ENCODE results near the gene PSEN1. TPM values are rescaled to one million over a fixed set of nuclear protein-coding genes. Genes with fewer than 3 reads are reported as not detected.
"Not testable (repeated sequence)": the region's sequence is repeated elsewhere in the genome, so short reads cannot be mapped to it uniquely, and the experiment has no call there.

PSEN1 gene
- total RNA-seq, 2 donors from 2014 or later: 39.5 to 64.0 TPM

- Mint-ChIP-seq H3K27ac (peak overlapping the region in 1 of 2 donors; percentile 42), H3K36me3 (no peaks in the 10 kb centered on the region), H3K27me3 (no peaks in the 10 kb centered on the region), H3K4me1 (ENCODE audit: low read depth in 2 of 2) (peaks cover 33 to 37% of the 10 kb centered on the region in 2 donors), H3K4me3 (no peak overlapping the region), H3K9me3 (no peaks in the 10 kb centered on the region)
- DNase-seq (ENCODE audit: low spot score) (no peak), ATAC-seq (no peak)
Measured at GRCh38 chr14:73140811-73141323, 4.6 kb downstream of the PSEN1 start.

GRCh38 chr14:73142216-73142615 lies 5.9 kb downstream of the PSEN1 start:
- Mint-ChIP-seq H3K36me3 (no peaks in the 10 kb centered on the region), H3K27me3 (no peaks in the 10 kb centered on the region), H3K4me3 (no peak overlapping the region), H3K27ac (peak overlapping the region in 1 of 2 donors; percentile 16), H3K9me3 (no peaks in the 10 kb centered on the region), H3K4me1 (ENCODE audit: low read depth in 2 of 2) (peaks cover 28 to 32% of the 10 kb centered on the region in 2 donors)
- ATAC-seq (no peak), DNase-seq (ENCODE audit: low spot score) (no peak)

GRCh38 chr14:73143003-73143402 lies 6.7 kb downstream of the PSEN1 start:
- Mint-ChIP-seq H3K27ac (peak overlapping the region in 1 of 2 donors; percentile 16), H3K36me3 (no peaks in the 10 kb centered on the region), H3K9me3 (no peaks in the 10 kb centered on the region), H3K4me3 (no peak overlapping the region), H3K4me1 (ENCODE audit: low read depth in 2 of 2) (peaks cover 24 to 27% of the 10 kb centered on the region in 2 donors), H3K27me3 (no peaks in the 10 kb centered on the region)
- DNase-seq (ENCODE audit: low spot score) (no peak), ATAC-seq (no peak)

GRCh38 chr14:73143617-73144016 lies 7.3 kb downstream of the PSEN1 start:
- peaks cover 27% of the 10 kb centered on the region in 2 donors for H3K4me1 Mint-ChIP-seq (ENCODE audit: low read depth in 2 of 2)
- no peak overlapping the region for H3K4me3 Mint-ChIP-seq
- H3K27me3 Mint-ChIP-seq: no peaks in the 10 kb centered on the region
- H3K27ac Mint-ChIP-seq: no peak overlapping the region
- no peaks in the 10 kb centered on the region for H3K36me3 Mint-ChIP-seq
- DNase-seq (ENCODE audit: low spot score) (no peak), ATAC-seq (no peak)
- H3K9me3 Mint-ChIP-seq: no peaks in the 10 kb centered on the region

- Mint-ChIP-seq H3K9me3 (no peaks in the 10 kb centered on the region), H3K4me1 (ENCODE audit: low read depth in 2 of 2) (peaks cover 27% of the 10 kb centered on the region in 2 donors), H3K36me3 (no peaks in the 10 kb centered on the region), H3K4me3 (no peak overlapping the region), H3K27me3 (no peaks in the 10 kb centered on the region), H3K27ac (no peak overlapping the region)
- ATAC-seq (no peak), DNase-seq (ENCODE audit: low spot score) (no peak)
Measured at GRCh38 chr14:73145371-73145770, 9.1 kb downstream of the PSEN1 start.

- H3K4me1 Mint-ChIP-seq (ENCODE audit: low read depth in 2 of 2): peaks cover 20 to 21% of the 10 kb centered on the region in 2 donors
- no peaks in the 10 kb centered on the region for H3K27me3 Mint-ChIP-seq
- no peaks in the 10 kb centered on the region for H3K9me3 Mint-ChIP-seq
- H3K27ac Mint-ChIP-seq: no peak overlapping the region
- H3K4me3 Mint-ChIP-seq: no peak overlapping the region
- no peak for ATAC-seq
- H3K36me3 Mint-ChIP-seq: no peaks in the 10 kb centered on the region
- no peak for DNase-seq (ENCODE audit: low spot score)
Measured at GRCh38 chr14:73146111-73146510, 9.8 kb downstream of the PSEN1 start.

- H3K27me3 Mint-ChIP-seq: no peaks in the 10 kb centered on the region
- no peaks in the 10 kb centered on the region for H3K9me3 Mint-ChIP-seq
- H3K27ac Mint-ChIP-seq: no peak overlapping the region
- no peak overlapping the region for H3K4me3 Mint-ChIP-seq
- no peak for DNase-seq (ENCODE audit: low spot score)
- H3K36me3 Mint-ChIP-seq: no peaks in the 10 kb centered on the region
- peaks cover 5 to 10% of the 10 kb centered on the region in 2 donors for H3K4me1 Mint-ChIP-seq (ENCODE audit: low read depth in 2 of 2)
- ATAC-seq: no peak
Measured at GRCh38 chr14:73149753-73150152, 13.4 kb downstream of the PSEN1 start.

- Mint-ChIP-seq H3K27ac (no peak overlapping the region), H3K27me3 (no peaks in the 10 kb centered on the region), H3K9me3 (no peaks in the 10 kb centered on the region), H3K36me3 (no peaks in the 10 kb centered on the region), H3K4me3 (no peak overlapping the region), H3K4me1 (ENCODE audit: low read depth in 2 of 2) (peaks cover 0 to 1% of the 10 kb centered on the region in 2 donors)
- ATAC-seq (no peak), DNase-seq (ENCODE audit: low spot score) (no peak)
Measured at GRCh38 chr14:73153272-73153671, 17.0 kb downstream of the PSEN1 start.

- H3K4me3 Mint-ChIP-seq: no peak overlapping the region
- no peak overlapping the region for H3K27ac Mint-ChIP-seq
- no peak for ATAC-seq
- H3K9me3 Mint-ChIP-seq: no peaks in the 10 kb centered on the region
- H3K4me1 Mint-ChIP-seq (ENCODE audit: low read depth in 2 of 2): peaks cover 0 to 3% of the 10 kb centered on the region in 2 donors
- no peaks in the 10 kb centered on the region for H3K27me3 Mint-ChIP-seq
- DNase-seq (ENCODE audit: low spot score): no peak
- H3K36me3 Mint-ChIP-seq: peaks cover 22% of the 10 kb centered on the region
Measured at GRCh38 chr14:73162251-73162650, 25.9 kb downstream of the PSEN1 start.

GRCh38 chr14:73166399-73166798 lies 30.1 kb downstream of the PSEN1 start:
- no peak overlapping the region for H3K27ac Mint-ChIP-seq
- no peaks in the 10 kb centered on the region for H3K27me3 Mint-ChIP-seq
- no peak overlapping the region for H3K4me3 Mint-ChIP-seq
- no peaks in the 10 kb centered on the region for H3K9me3 Mint-ChIP-seq
- no peak for DNase-seq (ENCODE audit: low spot score)
- peaks cover 22% of the 10 kb centered on the region for H3K36me3 Mint-ChIP-seq
- H3K4me1 Mint-ChIP-seq (ENCODE audit: low read depth in 2 of 2): peaks cover 0 to 6% of the 10 kb centered on the region in 2 donors
- no peak for ATAC-seq

GRCh38 chr14:73167727-73168126 lies 31.4 kb downstream of the PSEN1 start:
- Mint-ChIP-seq H3K9me3 (no peaks in the 10 kb centered on the region), H3K4me1 (ENCODE audit: low read depth in 2 of 2) (peaks cover 2 to 3% of the 10 kb centered on the region in 2 donors), H3K27me3 (no peaks in the 10 kb centered on the region), H3K27ac (no peak overlapping the region), H3K36me3 (peaks cover 22% of the 10 kb centered on the region), H3K4me3 (no peak overlapping the region)
- no peak for ATAC-seq
- no peak for DNase-seq (ENCODE audit: low spot score)

GRCh38 chr14:73168274-73168673 lies 32.0 kb downstream of the PSEN1 start:
- ATAC-seq (no peak), DNase-seq (ENCODE audit: low spot score) (no peak)
- peaks cover 27% of the 10 kb centered on the region for H3K36me3 Mint-ChIP-seq
- no peak overlapping the region for H3K27ac Mint-ChIP-seq
- H3K27me3 Mint-ChIP-seq: no peaks in the 10 kb centered on the region
- H3K9me3 Mint-ChIP-seq: no peaks in the 10 kb centered on the region
- no peak overlapping the region for H3K4me3 Mint-ChIP-seq
- H3K4me1 Mint-ChIP-seq (ENCODE audit: low read depth in 2 of 2): peaks cover 3 to 7% of the 10 kb centered on the region in 2 donors

- H3K4me3 Mint-ChIP-seq: no peak overlapping the region
- peaks cover 26% of the 10 kb centered on the region for H3K36me3 Mint-ChIP-seq
- peaks cover 3 to 9% of the 10 kb centered on the region in 2 donors for H3K4me1 Mint-ChIP-seq (ENCODE audit: low read depth in 2 of 2)
- no peaks in the 10 kb centered on the region for H3K9me3 Mint-ChIP-seq
- no peak overlapping the region for H3K27ac Mint-ChIP-seq
- H3K27me3 Mint-ChIP-seq: no peaks in the 10 kb centered on the region
- DNase-seq (ENCODE audit: low spot score) (no peak), ATAC-seq (no peak)
Measured at GRCh38 chr14:73168691-73169090, 32.4 kb downstream of the PSEN1 start.

- not testable (repeated sequence) for H3K4me3 Mint-ChIP-seq; H3K9me3 Mint-ChIP-seq; H3K27me3 Mint-ChIP-seq; H3K4me1 Mint-ChIP-seq (ENCODE audit: low read depth in 2 of 2); DNase-seq (ENCODE audit: low spot score); H3K27ac Mint-ChIP-seq; ATAC-seq
- H3K36me3 Mint-ChIP-seq: peaks cover 25% of the 10 kb centered on the region
Measured at GRCh38 chr14:73169855-73170254, 33.5 kb downstream of the PSEN1 start.

- Mint-ChIP-seq H3K36me3 (peaks cover 25% of the 10 kb centered on the region), H3K9me3 (no peaks in the 10 kb centered on the region), H3K27me3 (no peaks in the 10 kb centered on the region), H3K27ac (no peak overlapping the region), H3K4me3 (no peak overlapping the region), H3K4me1 (ENCODE audit: low read depth in 2 of 2) (peaks cover 3 to 9% of the 10 kb centered on the region in 2 donors)
- ATAC-seq (no peak), DNase-seq (ENCODE audit: low spot score) (no peak)
Measured at GRCh38 chr14:73170686-73171085, 34.4 kb downstream of the PSEN1 start.

Measured in natural killer cell treated with Interleukin-12 subunit alpha and Interleukin-12 subunit beta and Interleukin-15 and Interleukin-18, amount 100 ng/mL, for 72 hours (primary cell).